Chondrocyte (in vitro differentiated cells): ENCODE results near the gene MYO6. TPM values are rescaled to one million over a fixed set of nuclear protein-coding genes. Genes with fewer than 3 reads are reported as not detected.

Source experiments
- DNase-seq: peaks from one replicate; pipeline ENCODE4 v3.0.0; 2021; ENCODE audit warnings: mixed read lengths, low spot score
- H3K27ac Mint-ChIP-seq: one replicate; pipeline ENCODE4 v1.8.0; 2021; ENCODE audit warnings: mild to moderate bottlenecking, moderate library complexity, mixed read lengths; ENCODE audit not compliant: unreplicated experiment
- H3K27me3 Mint-ChIP-seq: 2 replicates; pipeline ENCODE4 v1.8.0; 2021; ENCODE audit warnings: low read depth, mixed read lengths
- H3K36me3 Mint-ChIP-seq: 2 replicates; pipeline ENCODE4 v1.8.0; 2021; ENCODE audit warnings: low read depth, mixed read lengths
- H3K4me1 Mint-ChIP-seq: 2 replicates; pipeline ENCODE4 v1.8.0; 2021; ENCODE audit warnings: low read depth, mild to moderate bottlenecking, mixed read lengths
- H3K4me3 Mint-ChIP-seq: one replicate; pipeline ENCODE4 v1.8.0; 2021; ENCODE audit warnings: mild to moderate bottlenecking, moderate library complexity, mixed read lengths; ENCODE audit not compliant: unreplicated experiment
- H3K9me3 Mint-ChIP-seq: 2 replicates; pipeline ENCODE4 v1.8.0; 2021; ENCODE audit warnings: low read depth, mixed read lengths
- CTCF ChIP-seq: fragments of 200-600 bp; sonication (generic); IDR thresholded peaks from 2 replicates; pipeline ENCODE4 v1.5.0; 2021; ENCODE audit warnings: antibody characterized with exemption, mild to moderate bottlenecking, moderate library complexity
- total RNA-seq: library from RNA; stranded (reverse); gene quantifications from 3 replicates; pipeline ENCODE4 v1.2.1, GENCODE V29; 2021

MYO6 gene
- total RNA-seq, 1 donor from 2014 or later, result 32.5 TPM

- TF ChIP-seq CTCF, result no peak
- H3K4me3 Mint-ChIP-seq, result no peak overlapping the region
- H3K27me3 Mint-ChIP-seq, result no peaks in the 10 kb centered on the region
- no peak for DNase-seq
- peaks cover 4% of the 10 kb centered on the region for H3K4me1 Mint-ChIP-seq
- no peaks in the 10 kb centered on the region for H3K9me3 Mint-ChIP-seq
- no peak overlapping the region for H3K27ac Mint-ChIP-seq
- no peaks in the 10 kb centered on the region for H3K36me3 Mint-ChIP-seq
These were observed 13.4 kb upstream of the MYO6 start for GRCh38 chr6:75735491-75736186.

GRCh38 chr6:75743971-75744370 lies 5.1 kb upstream of the MYO6 start:
- no peak for DNase-seq
- no peaks in the 10 kb centered on the region for H3K36me3 Mint-ChIP-seq

GRCh38 chr6:75745404-75745803 lies 3.6 kb upstream of the MYO6 start:
- H3K27ac Mint-ChIP-seq, result no peak overlapping the region
- H3K27me3 Mint-ChIP-seq, result no peaks in the 10 kb centered on the region
- no peaks in the 10 kb centered on the region for H3K36me3 Mint-ChIP-seq
- no peak for DNase-seq
- no peak for TF ChIP-seq CTCF
- peaks cover 20% of the 10 kb centered on the region for H3K4me1 Mint-ChIP-seq
- no peak overlapping the region for H3K4me3 Mint-ChIP-seq
- H3K9me3 Mint-ChIP-seq, result no peaks in the 10 kb centered on the region

More at GRCh38 chr6:75743971-75744370, 5.1 kb upstream of the MYO6 start:
- Mint-ChIP-seq H3K27ac (no peak overlapping the region), H3K4me1 (peaks cover 10% of the 10 kb centered on the region), H3K9me3 (no peaks in the 10 kb centered on the region), H3K27me3 (no peaks in the 10 kb centered on the region), H3K4me3 (no peak overlapping the region)
- TF ChIP-seq CTCF, result no peak

GRCh38 chr6:75746221-75746620 lies 2.8 kb upstream of the MYO6 start:
- TF ChIP-seq CTCF, result no peak
- Mint-ChIP-seq H3K4me1 (peaks cover 29% of the 10 kb centered on the region), H3K27me3 (no peaks in the 10 kb centered on the region), H3K36me3 (no peaks in the 10 kb centered on the region), H3K27ac (no peak overlapping the region), H3K4me3 (no peak overlapping the region), H3K9me3 (no peaks in the 10 kb centered on the region)
- DNase-seq, result no peak

- TF ChIP-seq CTCF, result no peak
- no peaks in the 10 kb centered on the region for H3K27me3 Mint-ChIP-seq
- no peaks in the 10 kb centered on the region for H3K9me3 Mint-ChIP-seq
- DNase-seq, result no peak
- H3K4me1 Mint-ChIP-seq, result peaks cover 35% of the 10 kb centered on the region
- H3K27ac Mint-ChIP-seq, result no peak overlapping the region
- no peak overlapping the region for H3K4me3 Mint-ChIP-seq
- H3K36me3 Mint-ChIP-seq, result no peaks in the 10 kb centered on the region
These were observed 1.7 kb upstream of the MYO6 start for GRCh38 chr6:75747152-75747992.
